Endothelial cell of umbilical vein (primary cell): Measurements from ENCODE around the gene AMHR2. TPM values are rescaled to one million over a fixed set of nuclear protein-coding genes. Genes with fewer than 3 reads are reported as not detected.

ENCODE experiments used
- BruUV-seq: library from RNA; stranded (reverse); fragments of 400-500 nt; replicated peaks from 2 replicates; lab custom pipeline; 2021; lab: Mats Ljungman, UMichigan
- CTCF ChIA-PET: fragments of 300-600, 350-600 bp; sonication (Branson Sonifier 250); formaldehyde crosslinking; loops from one replicate; lab custom pipeline; 2021; ENCODE audit warnings: antibody characterized with exemption, inconsistent platforms; lab: Charles Lee
- POLR2A ChIA-PET: fragments of 300-600, 350-600 bp; sonication (Branson Sonifier 250); formaldehyde crosslinking; loops from one replicate; lab custom pipeline; 2021; ENCODE audit warnings: antibody characterized with exemption, inconsistent platforms; lab: Charles Lee
- DNase-seq: peaks from one replicate; pipeline ENCODE4 v3.0.0-alpha.2; 2011; ENCODE audit warnings: low read depth, low spot score
- FAIRE-seq: peaks from 2 replicates; lab custom pipeline; 2011; peaks lifted over from hg19 to GRCh38; lab: Jason Lieb, UNC
- H2AFZ ChIP-seq: 2 replicates; pipeline ENCODE4 v1.6.0; 2012; ENCODE audit warnings: low read depth, low read length, control low read depth, inconsistent platforms
- H3K27ac ChIP-seq: 2 replicates; pipeline ENCODE4 v1.5.1; 2011; ENCODE audit warnings: low read depth, mild to moderate bottlenecking, control low read depth, low read length, moderate library complexity; ENCODE audit not compliant: insufficient read depth
- H3K27me3 ChIP-seq, 2 experiments: 2 replicates each; pipeline versions ENCODE4 v1.6.0 to v1.6.1; 2011; ENCODE audit warnings: low read length in 2 of 2, mixed read lengths in 1 of 2; ENCODE audit not compliant: control insufficient read depth in 2 of 2, insufficient read depth in 2 of 2
- H3K36me3 ChIP-seq, 2 experiments: 2 replicates in 1 of 2; 3 replicates in 1 of 2; pipeline ENCODE4 v1.5.1; 2011; ENCODE audit warnings: low read length in 2 of 2, mild to moderate bottlenecking in 1 of 2, moderate library complexity in 1 of 2; ENCODE audit not compliant: control insufficient read depth in 2 of 2, insufficient read depth in 2 of 2; ENCODE audit errors: extremely low read depth in 1 of 2
- H3K4me1 ChIP-seq: 3 replicates; pipeline ENCODE4 v1.5.1; 2011; ENCODE audit warnings: mild to moderate bottlenecking, low read length; ENCODE audit not compliant: control insufficient read depth, insufficient read depth; ENCODE audit errors: extremely low read depth
- H3K4me2 ChIP-seq: 2 replicates; pipeline ENCODE4 v1.6.1; 2011; ENCODE audit warnings: low read length, control low read depth, mixed read lengths; ENCODE audit not compliant: insufficient read depth
- H3K4me3 ChIP-seq, 3 experiments: fragments of 200-600 bp in 1 of 3; sonication (generic), shearing (Covaris generic) in 1 of 3; replicated peaks in 1 of 3; 2 replicates each; pipeline ENCODE4 v1.5.1; 2011 to 2016; ENCODE audit warnings: control low read depth in 3 of 3, low read length in 3 of 3, mild to moderate bottlenecking in 2 of 3, inconsistent platforms in 1 of 3, low read depth in 1 of 3, moderate library complexity in 1 of 3; ENCODE audit not compliant: insufficient read depth in 1 of 3
- H3K79me2 ChIP-seq: 2 replicates; pipeline ENCODE4 v1.6.0; 2012; ENCODE audit warnings: low read length, inconsistent platforms; ENCODE audit not compliant: control insufficient read depth, insufficient read depth
- H3K9ac ChIP-seq: replicated peaks from 2 replicates; pipeline ENCODE3; 2011; ENCODE audit warnings: low read length, control low read depth; ENCODE audit not compliant: insufficient read depth; ENCODE audit errors: extremely low read depth
- H3K9me1 ChIP-seq: replicated peaks from 3 replicates; pipeline ENCODE4 v1.6.0; 2011; ENCODE audit warnings: mild to moderate bottlenecking, low read length; ENCODE audit not compliant: control insufficient read depth, insufficient read depth; ENCODE audit errors: extremely low read depth
- H3K9me3 ChIP-seq: replicated peaks from 2 replicates; pipeline ENCODE4 v1.5.1; 2012; ENCODE audit warnings: low read length, inconsistent platforms; ENCODE audit not compliant: control insufficient read depth, insufficient read depth
- H4K20me1 ChIP-seq: replicated peaks from 2 replicates; pipeline ENCODE3; 2011; ENCODE audit warnings: mild to moderate bottlenecking, low read length; ENCODE audit not compliant: control insufficient read depth, insufficient read depth; ENCODE audit errors: extremely low read depth
- EZH2 ChIP-seq: IDR thresholded peaks from 2 replicates; pipeline ENCODE4 v1.6.1; 2012; ENCODE audit warnings: borderline replicate concordance, low read depth, mild to moderate bottlenecking, moderate library complexity, low read length, inconsistent platforms; ENCODE audit not compliant: severe bottlenecking
- FOS ChIP-seq: IDR thresholded peaks from 2 replicates; pipeline ENCODE4 v1.6.1; 2011; ENCODE audit warnings: mild to moderate bottlenecking, low read length, moderate library complexity, borderline replicate concordance; ENCODE audit not compliant: insufficient read depth
- GATA2 ChIP-seq: IDR thresholded peaks from 2 replicates; pipeline ENCODE4 v1.7.0; 2011; ENCODE audit warnings: low read depth, mild to moderate bottlenecking, moderate library complexity, mixed read lengths, low read length; ENCODE audit not compliant: insufficient read length, insufficient read depth
- JUN ChIP-seq: IDR thresholded peaks from 2 replicates; pipeline ENCODE4 v1.6.1; 2011; ENCODE audit warnings: borderline replicate concordance, low read depth; ENCODE audit not compliant: insufficient read length, insufficient read depth
- MYC ChIP-seq: IDR thresholded peaks from one replicate; pipeline ENCODE4 v1.6.1; 2011; ENCODE audit warnings: mild to moderate bottlenecking, low read depth, low read length
- POLR2A ChIP-seq: IDR thresholded peaks from 2 replicates; pipeline ENCODE4 v1.6.1; 2012; ENCODE audit warnings: low read depth, mild to moderate bottlenecking, control low read depth, low read length
- POLR2AphosphoS5 ChIP-seq: IDR thresholded peaks from 2 replicates; pipeline ENCODE4 v1.6.1; 2012; ENCODE audit warnings: low read depth, mild to moderate bottlenecking, control low read depth, low read length, moderate library complexity; ENCODE audit not compliant: insufficient read depth
- dilution Hi-C: fragments of 300-500 bp; cut with MboI; formaldehyde crosslinking; loops from one replicate; pipeline ENCODE4 v1.15.0; 2019; ENCODE audit warnings: low sequenced_read_pairs; ENCODE audit not compliant: extremely low pct_ligation_motif_present
- intact Hi-C: fragments of 100-400 bp; cut with micrococcal nuclease; formaldehyde crosslinking; loops from one replicate; pipeline ENCODE4 v1.10.0; 2022
- polyA plus RNA-seq, 4 experiments: library from polyadenylated mRNA; depleted of rRNA in 3 of 4; stranded (reverse) in 3 of 4; unstranded in 1 of 4; fragments of >200 nt; gene quantifications; 2 replicates each; pipeline versions ENCODE4 v1.2.1 to v1.2.3, GENCODE V29; 2011 to 2012; ENCODE audit warnings: missing spikeins in 1 of 4
- total RNA-seq: library from RNA; stranded (reverse); gene quantifications from 2 replicates; pipeline ENCODE4 v1.2.3, GENCODE V29; 2021
- TF ChIP-seq, protein P1 (sequence below), 2 donors: IDR thresholded peaks; 1 replicate in 1 of 2; 2 replicates in 1 of 2; pipeline ENCODE4 v1.5.1; 2011; ENCODE audit warnings: low read length in 2 of 2, mild to moderate bottlenecking in 2 of 2, moderate library complexity in 2 of 2, control low read depth in 1 of 2, inconsistent platforms in 1 of 2, low read depth in 1 of 2; ENCODE audit not compliant: insufficient read depth in 1 of 2; ENCODE audit errors: extremely low read depth in 1 of 2
- TF ChIP-seq, protein P2 (sequence below): IDR thresholded peaks from 2 replicates; pipeline ENCODE4 v1.6.1; 2011; ENCODE audit not compliant: insufficient read depth, insufficient read length

Gene AMHR2
- total and polyA plus RNA-seq, 2 donors (not counting 3 experiments of a cell fraction or from before 2014, with no cell fraction given): not detected

DNA sequence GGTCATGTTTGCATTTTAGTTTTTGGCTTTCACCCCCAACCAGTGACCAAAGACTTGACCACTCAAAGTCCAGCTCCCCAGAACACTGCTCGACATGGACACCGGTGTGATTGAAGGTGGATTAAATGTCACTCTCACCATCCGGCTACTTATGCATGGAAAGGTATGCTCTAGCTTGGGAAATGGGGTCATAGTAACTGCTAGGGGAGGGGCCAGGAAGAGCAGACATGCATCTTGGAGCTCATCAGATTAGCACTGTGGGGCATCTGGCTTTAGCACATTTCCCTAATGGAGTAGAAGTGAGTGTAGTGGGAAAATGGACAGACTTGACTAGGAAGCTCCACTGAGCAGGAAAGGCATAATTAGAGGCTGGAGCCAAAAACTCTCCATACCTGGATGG lies 31.1 kb downstream of the AMHR2 start:
- Histone ChIP-seq H3K27ac (no peak overlapping the region), H4K20me1 (peaks cover 16% of the 10 kb centered on the region), H3K27me3 (no peaks in the 10 kb centered on the region), H3K79me2 (peaks cover 71% of the 10 kb centered on the region), H3K9me1 (no peaks in the 10 kb centered on the region), H3K4me3 (peak overlapping the region in 1 of 3 experiments; percentile 100), H3K9me3 (no peaks in the 10 kb centered on the region), H3K9ac (no peak overlapping the region), H3K36me3 (peaks cover 25 to 36% of the 10 kb centered on the region in 2 experiments), H3K4me1 (peaks cover 12% of the 10 kb centered on the region), H3K4me2 (peak overlapping the region; percentile 100), H2AFZ (no peak overlapping the region)
- dilution Hi-C loops: no loop called here
- DNase-seq: no peak
- intact Hi-C loops: loop anchor here (5.0 kb wide), 1 partner anchor 223 kb away; the partner anchor contains the start of gene ATP5MC2
- CTCF ChIA-PET: interaction anchor here (1.0 to 2.5 kb wide), 5 partner anchors 9 to 133 kb away, joined by 3 to 15 read pairs (median 3); partner anchors contain the start of gene AAAS
- no peak for FAIRE-seq
- TF ChIP-seq FOS: no peak
- TF ChIP-seq, protein P1, sequence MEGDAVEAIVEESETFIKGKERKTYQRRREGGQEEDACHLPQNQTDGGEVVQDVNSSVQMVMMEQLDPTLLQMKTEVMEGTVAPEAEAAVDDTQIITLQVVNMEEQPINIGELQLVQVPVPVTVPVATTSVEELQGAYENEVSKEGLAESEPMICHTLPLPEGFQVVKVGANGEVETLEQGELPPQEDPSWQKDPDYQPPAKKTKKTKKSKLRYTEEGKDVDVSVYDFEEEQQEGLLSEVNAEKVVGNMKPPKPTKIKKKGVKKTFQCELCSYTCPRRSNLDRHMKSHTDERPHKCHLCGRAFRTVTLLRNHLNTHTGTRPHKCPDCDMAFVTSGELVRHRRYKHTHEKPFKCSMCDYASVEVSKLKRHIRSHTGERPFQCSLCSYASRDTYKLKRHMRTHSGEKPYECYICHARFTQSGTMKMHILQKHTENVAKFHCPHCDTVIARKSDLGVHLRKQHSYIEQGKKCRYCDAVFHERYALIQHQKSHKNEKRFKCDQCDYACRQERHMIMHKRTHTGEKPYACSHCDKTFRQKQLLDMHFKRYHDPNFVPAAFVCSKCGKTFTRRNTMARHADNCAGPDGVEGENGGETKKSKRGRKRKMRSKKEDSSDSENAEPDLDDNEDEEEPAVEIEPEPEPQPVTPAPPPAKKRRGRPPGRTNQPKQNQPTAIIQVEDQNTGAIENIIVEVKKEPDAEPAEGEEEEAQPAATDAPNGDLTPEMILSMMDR (IDR thresholded peaks at IDR 0.05; ENCODE audit: extremely low read depth in 1 of 2, insufficient read depth in 1 of 2, low read depth in 1 of 2, low read length in 2 of 2): no peak
- TF ChIP-seq, protein P2, sequence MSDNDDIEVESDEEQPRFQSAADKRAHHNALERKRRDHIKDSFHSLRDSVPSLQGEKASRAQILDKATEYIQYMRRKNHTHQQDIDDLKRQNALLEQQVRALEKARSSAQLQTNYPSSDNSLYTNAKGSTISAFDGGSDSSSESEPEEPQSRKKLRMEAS: no peak
- TF ChIP-seq MYC: no peak
- TF ChIP-seq POLR2AphosphoS5: no peak
- TF ChIP-seq EZH2: no peak
- TF ChIP-seq GATA2: no peak
- TF ChIP-seq JUN: no peak
- no peak for TF ChIP-seq POLR2A
- POLR2A ChIA-PET: interaction anchor here (0.7 kb wide), 1 partner anchor 27 kb away, joined by 4 read pairs; no protein-coding TSS in a partner anchor
- no TSS peak for BruUV-seq
